ENCODE data around the gene CNTN5. TPM values are rescaled to one million over a fixed set of nuclear protein-coding genes. Genes with fewer than 3 reads are reported as not detected.

CNTN5 gene
- total RNA-seq, 1 donor from 2014 or later: 1.6 TPM

DNA sequence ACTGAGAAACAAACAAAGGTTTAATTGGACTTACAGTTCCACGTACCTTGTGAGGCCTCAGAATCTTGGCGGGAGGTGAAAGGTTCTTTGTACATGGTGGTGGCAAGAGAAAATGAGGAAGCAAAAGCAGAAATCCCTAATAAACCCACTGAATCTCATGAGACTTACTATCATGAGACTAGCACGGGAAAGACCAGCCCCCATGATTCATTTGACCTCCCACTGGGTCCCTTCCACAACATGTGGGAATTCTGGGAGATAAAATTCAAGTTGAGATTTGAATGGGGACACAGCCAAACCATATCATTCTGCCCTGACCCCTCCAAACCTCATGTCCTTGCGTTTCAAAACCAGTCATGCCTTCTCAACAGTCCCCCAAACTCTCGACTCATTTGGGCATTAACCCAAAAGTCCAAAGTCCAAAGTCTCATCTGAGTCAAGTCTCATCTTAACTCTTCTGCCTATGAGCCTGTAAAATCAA is 617.4 kb downstream of the CNTN5 start:
- H3K27me3 Mint-ChIP-seq (ENCODE audit: unreplicated experiment): no peaks in the 10 kb centered on the region
- H3K36me3 Mint-ChIP-seq (ENCODE audit: unreplicated experiment): no peaks in the 10 kb centered on the region
- H3K27ac Mint-ChIP-seq (ENCODE audit: unreplicated experiment): no peak overlapping the region
- no peaks in the 10 kb centered on the region for H3K4me1 Mint-ChIP-seq (ENCODE audit: low read depth, unreplicated experiment)
- H3K9me3 Mint-ChIP-seq (ENCODE audit: unreplicated experiment): no peaks in the 10 kb centered on the region
- TF ChIP-seq, protein P1, sequence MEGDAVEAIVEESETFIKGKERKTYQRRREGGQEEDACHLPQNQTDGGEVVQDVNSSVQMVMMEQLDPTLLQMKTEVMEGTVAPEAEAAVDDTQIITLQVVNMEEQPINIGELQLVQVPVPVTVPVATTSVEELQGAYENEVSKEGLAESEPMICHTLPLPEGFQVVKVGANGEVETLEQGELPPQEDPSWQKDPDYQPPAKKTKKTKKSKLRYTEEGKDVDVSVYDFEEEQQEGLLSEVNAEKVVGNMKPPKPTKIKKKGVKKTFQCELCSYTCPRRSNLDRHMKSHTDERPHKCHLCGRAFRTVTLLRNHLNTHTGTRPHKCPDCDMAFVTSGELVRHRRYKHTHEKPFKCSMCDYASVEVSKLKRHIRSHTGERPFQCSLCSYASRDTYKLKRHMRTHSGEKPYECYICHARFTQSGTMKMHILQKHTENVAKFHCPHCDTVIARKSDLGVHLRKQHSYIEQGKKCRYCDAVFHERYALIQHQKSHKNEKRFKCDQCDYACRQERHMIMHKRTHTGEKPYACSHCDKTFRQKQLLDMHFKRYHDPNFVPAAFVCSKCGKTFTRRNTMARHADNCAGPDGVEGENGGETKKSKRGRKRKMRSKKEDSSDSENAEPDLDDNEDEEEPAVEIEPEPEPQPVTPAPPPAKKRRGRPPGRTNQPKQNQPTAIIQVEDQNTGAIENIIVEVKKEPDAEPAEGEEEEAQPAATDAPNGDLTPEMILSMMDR (IDR thresholded peaks at IDR 0.05; ENCODE audit: partially characterized antibody, unreplicated experiment): no peak
- H3K4me3 Mint-ChIP-seq (ENCODE audit: unreplicated experiment): no peak overlapping the region
- no peak for DNase-seq

DNA sequence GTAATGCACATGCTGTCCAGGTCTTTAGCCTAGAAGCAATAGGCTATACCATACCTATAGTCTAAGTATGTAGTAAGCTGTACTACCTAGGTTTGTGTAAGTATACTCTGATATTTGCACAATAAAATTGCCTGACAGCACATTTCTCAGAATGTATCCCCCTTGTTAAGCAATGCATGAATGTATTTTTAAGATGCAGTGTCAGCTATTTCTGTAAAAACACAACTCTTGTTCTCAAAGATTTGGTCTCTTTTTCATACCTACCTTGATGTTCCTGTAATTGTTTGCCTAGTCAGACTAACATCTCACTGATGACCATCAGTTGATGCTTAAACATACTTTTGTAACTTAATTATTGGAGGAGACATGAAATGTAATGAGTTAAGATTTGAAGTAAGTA is 619.9 kb downstream of the CNTN5 start:
- no peak for DNase-seq
- Mint-ChIP-seq H3K36me3 (ENCODE audit: unreplicated experiment) (no peaks in the 10 kb centered on the region), H3K4me1 (ENCODE audit: low read depth, unreplicated experiment) (no peaks in the 10 kb centered on the region), H3K27ac (ENCODE audit: unreplicated experiment) (no peak overlapping the region), H3K4me3 (ENCODE audit: unreplicated experiment) (no peak overlapping the region), H3K9me3 (ENCODE audit: unreplicated experiment) (no peaks in the 10 kb centered on the region), H3K27me3 (ENCODE audit: unreplicated experiment) (no peaks in the 10 kb centered on the region)
- TF ChIP-seq, protein P1 (IDR thresholded peaks at IDR 0.05; ENCODE audit: partially characterized antibody, unreplicated experiment): no peak

- Mint-ChIP-seq H3K4me1 (ENCODE audit: low read depth, unreplicated experiment) (no peaks in the 10 kb centered on the region), H3K9me3 (ENCODE audit: unreplicated experiment) (no peaks in the 10 kb centered on the region), H3K27me3 (ENCODE audit: unreplicated experiment) (no peaks in the 10 kb centered on the region)
Observed at GRCh38 chr11:99645934-99646333, 625.2 kb downstream of the CNTN5 start.

DNA sequence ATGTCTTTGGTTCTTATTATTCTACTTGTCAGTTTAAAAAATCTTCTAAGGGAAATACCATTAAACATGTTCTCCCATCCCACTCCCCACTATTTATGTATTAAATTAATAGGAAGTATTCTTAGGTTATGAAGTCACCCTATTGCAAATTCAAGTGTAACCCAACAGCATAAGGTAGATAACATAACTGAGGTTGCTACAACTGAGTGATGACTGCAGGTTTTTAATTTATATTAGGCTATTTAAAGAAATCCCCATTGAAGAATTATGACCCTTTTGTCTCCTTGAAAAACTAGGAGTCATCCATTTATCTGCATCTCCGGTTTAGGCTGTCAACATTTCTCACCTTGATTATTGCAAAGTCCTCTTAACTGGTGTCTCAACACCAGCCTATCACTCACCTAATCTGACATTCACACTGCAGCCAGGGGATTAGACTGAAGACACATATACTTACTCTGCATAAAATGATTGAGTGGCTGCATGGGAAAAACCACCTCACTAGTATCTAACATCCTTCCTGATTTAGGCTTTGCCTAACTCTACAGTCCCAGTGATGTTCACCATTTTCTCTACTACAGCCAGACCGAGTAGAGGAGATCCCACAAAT is 649.4 kb downstream of the CNTN5 start:
- Mint-ChIP-seq H3K4me1 (ENCODE audit: low read depth, unreplicated experiment) (peaks cover 3% of the 10 kb centered on the region), H3K4me3 (ENCODE audit: unreplicated experiment) (no peak overlapping the region), H3K27ac (ENCODE audit: unreplicated experiment) (no peak overlapping the region), H3K27me3 (ENCODE audit: unreplicated experiment) (no peaks in the 10 kb centered on the region), H3K36me3 (ENCODE audit: unreplicated experiment) (no peaks in the 10 kb centered on the region), H3K9me3 (ENCODE audit: unreplicated experiment) (peaks cover 4% of the 10 kb centered on the region)
- no peak for DNase-seq
- TF ChIP-seq, protein P1 (IDR thresholded peaks at IDR 0.05; ENCODE audit: partially characterized antibody, unreplicated experiment): no peak

More at GRCh38 chr11:99645934-99646333, 625.2 kb downstream of the CNTN5 start:
- DNase-seq: no peak
- Mint-ChIP-seq H3K36me3 (ENCODE audit: unreplicated experiment) (no peaks in the 10 kb centered on the region), H3K4me3 (ENCODE audit: unreplicated experiment) (no peak overlapping the region), H3K27ac (ENCODE audit: unreplicated experiment) (no peak overlapping the region)
- TF ChIP-seq, protein P1 (IDR thresholded peaks at IDR 0.05; ENCODE audit: partially characterized antibody, unreplicated experiment): no peak

DNA sequence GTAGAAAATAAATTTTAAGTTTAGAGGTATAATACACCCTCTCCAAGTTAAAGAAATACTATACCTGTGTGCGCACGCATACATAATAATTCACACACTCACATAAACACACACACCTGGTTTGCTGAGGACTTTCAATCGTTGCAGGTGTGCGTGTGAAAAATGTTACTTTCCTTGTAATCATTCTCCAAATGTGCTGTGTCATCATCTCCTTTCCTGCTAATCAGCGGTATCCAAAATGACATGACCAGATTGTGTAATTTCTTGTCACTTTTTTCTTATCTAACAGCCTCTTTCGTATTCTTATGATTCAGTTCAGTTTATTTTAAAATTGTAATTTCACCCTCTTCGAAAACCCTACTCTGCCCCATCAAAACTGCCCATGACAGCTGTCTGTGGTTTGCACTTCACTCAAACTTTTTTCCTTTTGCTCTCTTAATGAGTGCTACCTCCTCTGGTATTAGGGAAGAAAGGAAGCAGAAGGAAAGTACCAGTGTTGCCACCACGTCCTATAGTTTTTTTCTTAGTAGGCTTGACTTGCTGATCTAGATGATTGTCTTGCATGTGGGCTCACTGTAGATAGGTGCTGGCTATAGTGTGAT is 651.2 kb downstream of the CNTN5 start:
- TF ChIP-seq, protein P1 (IDR thresholded peaks at IDR 0.05; ENCODE audit: partially characterized antibody, unreplicated experiment): no peak
- Mint-ChIP-seq H3K9me3 (ENCODE audit: unreplicated experiment) (peaks cover 4% of the 10 kb centered on the region), H3K36me3 (ENCODE audit: unreplicated experiment) (no peaks in the 10 kb centered on the region), H3K27ac (ENCODE audit: unreplicated experiment) (no peak overlapping the region), H3K27me3 (ENCODE audit: unreplicated experiment) (no peaks in the 10 kb centered on the region), H3K4me3 (ENCODE audit: unreplicated experiment) (no peak overlapping the region), H3K4me1 (ENCODE audit: low read depth, unreplicated experiment) (peaks cover 3% of the 10 kb centered on the region)
- no peak for DNase-seq
